NOMO-1 treated with dmso at 0.1 percent for 144 hours (cell line): Measurements from ENCODE around the gene YWHAE.
"Not testable (repeated sequence)": the region's sequence is repeated elsewhere in the genome, so short reads cannot be mapped to it uniquely, and the experiment has no call there.

ENCODE experiments used
- DNase-seq: peaks from one replicate; lab custom pipeline; 2025; ENCODE audit not compliant: unreplicated experiment; lab: John Stamatoyannopoulos, UW

Gene YWHAE

GRCh38 chr17:1399679-1400512 lies at the start of gene YWHAE:
TSS of gene YWHAE (minus strand) at chr17:1400222. CDS start at chr17:1400110, 112 bp downstream.
- DNase-seq: peak; percentile 93

- no peak for DNase-seq
Observed at GRCh38 chr17:1449412-1449967, 49.5 kb upstream of the YWHAE start.

- DNase-seq: no peak
Observed at GRCh38 chr17:1447052-1447451, 47.0 kb upstream of the YWHAE start.

GRCh38 chr17:1446201-1446600 lies 46.2 kb upstream of the YWHAE start:
- no peak for DNase-seq

GRCh38 chr17:1445695-1446094 lies 45.7 kb upstream of the YWHAE start:
- DNase-seq: not testable (repeated sequence)

- not testable (repeated sequence) for DNase-seq
Observed at GRCh38 chr17:1442721-1443120, 42.7 kb upstream of the YWHAE start.

GRCh38 chr17:1442187-1442586 lies 42.2 kb upstream of the YWHAE start:
- DNase-seq: no peak

GRCh38 chr17:1440921-1441320 lies 40.9 kb upstream of the YWHAE start:
- no peak for DNase-seq

- no peak for DNase-seq
Observed at GRCh38 chr17:1438593-1439083, 38.6 kb upstream of the YWHAE start.

GRCh38 chr17:1435326-1435725 lies 35.3 kb upstream of the YWHAE start:
- DNase-seq: no peak

GRCh38 chr17:1434150-1434549 lies 34.1 kb upstream of the YWHAE start:
- DNase-seq: no peak

- no peak for DNase-seq
Observed at GRCh38 chr17:1431631-1432104, 31.6 kb upstream of the YWHAE start.

GRCh38 chr17:1423456-1424135 lies 23.6 kb upstream of the YWHAE start:
- no peak for DNase-seq

GRCh38 chr17:1422885-1423284 lies 22.9 kb upstream of the YWHAE start:
- DNase-seq: no peak

GRCh38 chr17:1421470-1421869 lies 21.4 kb upstream of the YWHAE start:
- no peak for DNase-seq

GRCh38 chr17:1420981-1421380 lies 21.0 kb upstream of the YWHAE start:
- DNase-seq: no peak

GRCh38 chr17:1420163-1420562 lies 20.1 kb upstream of the YWHAE start:
- no peak for DNase-seq

GRCh38 chr17:1418476-1418875 lies 18.5 kb upstream of the YWHAE start:
- not testable (repeated sequence) for DNase-seq

GRCh38 chr17:1416414-1416813 lies 16.4 kb upstream of the YWHAE start:
- no peak for DNase-seq

- DNase-seq: no peak
Observed at GRCh38 chr17:1414634-1415033, 14.6 kb upstream of the YWHAE start.

GRCh38 chr17:1414001-1414574 lies 14.1 kb upstream of the YWHAE start:
- no peak for DNase-seq
